DMS79 treated with DMSO at 0.1 percent for 48 hours (cell line): ENCODE data around the gene FNDC5.
A peak's percentile ranks its signal among the peaks of the same experiment; 100 is the strongest.

ENCODE experiments used
- DNase-seq: peaks from one replicate; lab custom pipeline; 2025; lab: John Stamatoyannopoulos, UW

Gene FNDC5

GRCh38 chr1:32897082-32898049 lies 26.7 kb upstream of the FNDC5 start:
- DNase-seq = no peak

GRCh38 chr1:32896451-32896850 lies 25.7 kb upstream of the FNDC5 start:
- DNase-seq = no peak

- DNase-seq = no peak
Observed at GRCh38 chr1:32895325-32896215, 24.9 kb upstream of the FNDC5 start.

GRCh38 chr1:32894681-32895080 lies 24.0 kb upstream of the FNDC5 start:
- no peak for DNase-seq

- DNase-seq = peak; percentile 53
Observed at GRCh38 chr1:32894019-32894600, 23.4 kb upstream of the FNDC5 start.

- DNase-seq = peak; percentile 76
Observed at GRCh38 chr1:32893198-32894018, 22.7 kb upstream of the FNDC5 start.

- peak; percentile 76 for DNase-seq
Observed at GRCh38 chr1:32892368-32893197, 21.9 kb upstream of the FNDC5 start.

- DNase-seq = no peak
Observed at GRCh38 chr1:32891630-32892029, 20.9 kb upstream of the FNDC5 start.

- no peak for DNase-seq
Observed at GRCh38 chr1:32891241-32891570, 20.5 kb upstream of the FNDC5 start.

GRCh38 chr1:32890516-32891240 lies 20.0 kb upstream of the FNDC5 start:
- no peak for DNase-seq

GRCh38 chr1:32889731-32890278 lies 19.1 kb upstream of the FNDC5 start:
- no peak for DNase-seq

GRCh38 chr1:32888677-32889420 lies 18.1 kb upstream of the FNDC5 start:
- no peak for DNase-seq

GRCh38 chr1:32888134-32888533 lies 17.4 kb upstream of the FNDC5 start:
- no peak for DNase-seq

- no peak for DNase-seq
Observed at GRCh38 chr1:32887623-32888022, 16.9 kb upstream of the FNDC5 start.

GRCh38 chr1:32886828-32887414 lies 16.2 kb upstream of the FNDC5 start:
- no peak for DNase-seq

GRCh38 chr1:32886004-32886827 lies 15.5 kb upstream of the FNDC5 start, which contains the start of gene HPCA:
Gene HPCA, plus strand, starts transcription at chr1:32886491. Its CDS starts 2,408 bp downstream, at chr1:32888899.
- no peak for DNase-seq

- no peak for DNase-seq
Observed at GRCh38 chr1:32885676-32886003, 14.9 kb upstream of the FNDC5 start.

- DNase-seq = no peak
Observed at GRCh38 chr1:32884726-32885125, 14.0 kb upstream of the FNDC5 start.
